ENCODE measurements around the gene ITGAD. TPM values are rescaled to one million over a fixed set of nuclear protein-coding genes. Genes with fewer than 3 reads are reported as not detected.

ITGAD gene
- total RNA-seq, 2 experiments from 2014 or later: 0.09 to 0.23 TPM

- no peaks in the 10 kb centered on the region for H3K9me3 Mint-ChIP-seq (ENCODE audit: low read depth)
- ATAC-seq (no peak), DNase-seq (no peak)
- CTCF ChIA-PET: interaction anchor here (0.7 to 1.9 kb wide), 3 partner anchors 10 to 412 kb away, joined by 3 to 8 read pairs (median 5); partner anchors contain the start of gene ZNF843
- H3K36me3 Mint-ChIP-seq: peaks cover 13% of the 10 kb centered on the region
- peaks cover 42% of the 10 kb centered on the region for H3K4me1 Mint-ChIP-seq
- no peaks in the 10 kb centered on the region for H3K27me3 Mint-ChIP-seq
- no peak overlapping the region for H3K27ac Mint-ChIP-seq
- H3K4me3 Mint-ChIP-seq: no peak overlapping the region
Observed at GRCh38 chr16:31452631-31453106, 59.5 kb downstream of the ITGAD start.

GRCh38 chr16:31453255-31454204 lies 60.4 kb downstream of the ITGAD start:
- DNase-seq (no peak), ATAC-seq (no peak)
- H3K9me3 Mint-ChIP-seq (ENCODE audit: low read depth): no peaks in the 10 kb centered on the region
- H3K27ac Mint-ChIP-seq: no peak overlapping the region
- peaks cover 19% of the 10 kb centered on the region for H3K36me3 Mint-ChIP-seq
- H3K4me3 Mint-ChIP-seq: no peak overlapping the region
- H3K27me3 Mint-ChIP-seq: no peaks in the 10 kb centered on the region
- CTCF ChIA-PET: interaction anchor here (1.2 to 1.3 kb wide), 2 partner anchors 11 to 55 kb away, joined by 3 to 5 read pairs; partner anchors contain the start of gene ZNF843
- peaks cover 49% of the 10 kb centered on the region for H3K4me1 Mint-ChIP-seq

GRCh38 chr16:31455601-31456314 lies 62.6 kb downstream of the ITGAD start:
- Mint-ChIP-seq H3K4me1 (peaks cover 58% of the 10 kb centered on the region), H3K4me3 (no peak overlapping the region), H3K27me3 (no peaks in the 10 kb centered on the region), H3K36me3 (peaks cover 19% of the 10 kb centered on the region), H3K9me3 (ENCODE audit: low read depth) (no peaks in the 10 kb centered on the region), H3K27ac (peak overlapping the region; percentile 31)
- DNase-seq: peak; percentile 59
- ATAC-seq: no peak
- CTCF ChIA-PET: interaction anchor here (0.6 to 7.9 kb wide), 14 partner anchors 10 to 612 kb away, joined by 3 to 74 read pairs (median 3); partner anchors contain the start of genes PYCARD and ZNF843

GRCh38 chr16:31456988-31457360 lies 63.8 kb downstream of the ITGAD start:
- CTCF ChIA-PET: interaction anchor here (0.8 to 7.9 kb wide), 6 partner anchors 14 to 613 kb away, joined by 3 to 74 read pairs (median 4); partner anchors contain the start of genes PYCARD and ZNF843
- DNase-seq (no peak), ATAC-seq (no peak)
- Mint-ChIP-seq H3K4me1 (peaks cover 57% of the 10 kb centered on the region), H3K27ac (peak overlapping the region; percentile 40), H3K9me3 (ENCODE audit: low read depth) (no peaks in the 10 kb centered on the region), H3K36me3 (peaks cover 19% of the 10 kb centered on the region), H3K27me3 (no peaks in the 10 kb centered on the region), H3K4me3 (peak overlapping the region; percentile 89)

GRCh38 chr16:31458073-31458843 lies 65.1 kb downstream of the ITGAD start:
- Mint-ChIP-seq H3K4me1 (peaks cover 52% of the 10 kb centered on the region), H3K9me3 (ENCODE audit: low read depth) (no peaks in the 10 kb centered on the region), H3K27ac (peak overlapping the region; percentile 95), H3K36me3 (peaks cover 22% of the 10 kb centered on the region), H3K4me3 (peak overlapping the region; percentile 89), H3K27me3 (no peaks in the 10 kb centered on the region)
- CTCF ChIA-PET: interaction anchor here (0.6 to 7.9 kb wide), 20 partner anchors 10 to 419 kb away, joined by 3 to 74 read pairs (median 4); partner anchors contain the start of genes PYDC1, RUSF1, ZNF267 and ZNF843
- DNase-seq: peak; percentile 92
- peak; percentile 16 for ATAC-seq

- ATAC-seq (peak; percentile 73), DNase-seq (peak; percentile 99)
- Mint-ChIP-seq H3K27ac (peak within 1 kb of the TSS; percentile 95), H3K36me3 (peaks cover 26% of the 10 kb centered on the region), H3K4me1 (peaks cover 47% of the 10 kb centered on the region), H3K4me3 (peak within 1 kb of the TSS; percentile 89), H3K27me3 (no peaks in the 10 kb centered on the region), H3K9me3 (ENCODE audit: low read depth) (no peaks in the 10 kb centered on the region)
- CTCF ChIA-PET: interaction anchor here (0.6 to 7.9 kb wide), 18 partner anchors 10 to 419 kb away, joined by 3 to 74 read pairs (median 4); partner anchors contain the start of genes PYDC1, RUSF1, ZNF267 and ZNF843
Observed at GRCh38 chr16:31458844-31459686, 65.9 kb downstream of the ITGAD start, which contains the start of gene ARMC5. ARMC5 (plus strand) TSS chr16:31459501; CDS start chr16:31459525, 24 bp downstream.

GRCh38 chr16:31459687-31460581 lies 66.8 kb downstream of the ITGAD start:
- no peaks in the 10 kb centered on the region for H3K27me3 Mint-ChIP-seq
- peak overlapping the region; percentile 89 for H3K4me3 Mint-ChIP-seq
- H3K4me1 Mint-ChIP-seq: peaks cover 46% of the 10 kb centered on the region
- no peaks in the 10 kb centered on the region for H3K9me3 Mint-ChIP-seq (ENCODE audit: low read depth)
- peak overlapping the region; percentile 95 for H3K27ac Mint-ChIP-seq
- DNase-seq (peak; percentile 100), ATAC-seq (peak; percentile 78)
- CTCF ChIA-PET: interaction anchor here (0.6 to 7.9 kb wide), 28 partner anchors 9 to 525 kb away, joined by 3 to 74 read pairs (median 4); partner anchors contain the start of genes FUS, ITGAX, KAT8 and RUSF1
- peaks cover 27% of the 10 kb centered on the region for H3K36me3 Mint-ChIP-seq

- CTCF ChIA-PET: interaction anchor here (0.7 to 7.9 kb wide), 22 partner anchors 9 to 525 kb away, joined by 3 to 74 read pairs (median 5); partner anchors contain the start of genes FUS, ITGAX, KAT8 and RUSF1
- no peak for ATAC-seq
- H3K9me3 Mint-ChIP-seq (ENCODE audit: low read depth): no peaks in the 10 kb centered on the region
- no peaks in the 10 kb centered on the region for H3K27me3 Mint-ChIP-seq
- peaks cover 39% of the 10 kb centered on the region for H3K4me1 Mint-ChIP-seq
- no peak for DNase-seq
- peak overlapping the region; percentile 85 for H3K4me3 Mint-ChIP-seq
- peak overlapping the region; percentile 92 for H3K27ac Mint-ChIP-seq
- peaks cover 29% of the 10 kb centered on the region for H3K36me3 Mint-ChIP-seq
Observed at GRCh38 chr16:31460582-31461002, 67.5 kb downstream of the ITGAD start.

GRCh38 chr16:31461201-31461920 lies 68.2 kb downstream of the ITGAD start:
- no peaks in the 10 kb centered on the region for H3K27me3 Mint-ChIP-seq
- peaks cover 28% of the 10 kb centered on the region for H3K36me3 Mint-ChIP-seq
- CTCF ChIA-PET: interaction anchor here (0.7 to 7.9 kb wide), 19 partner anchors 8 to 526 kb away, joined by 3 to 74 read pairs (median 6); partner anchors contain the start of genes FUS, ITGAX, KAT8 and RUSF1
- peaks cover 33% of the 10 kb centered on the region for H3K4me1 Mint-ChIP-seq
- peak overlapping the region; percentile 76 for H3K27ac Mint-ChIP-seq
- H3K4me3 Mint-ChIP-seq: peak overlapping the region; percentile 3
- DNase-seq (no peak), ATAC-seq (no peak)
- no peaks in the 10 kb centered on the region for H3K9me3 Mint-ChIP-seq (ENCODE audit: low read depth)
